HepG2 (cell line): ENCODE data around the gene RIBC1. TPM values are rescaled to one million over a fixed set of nuclear protein-coding genes. Genes with fewer than 3 reads are reported as not detected.

Experiments
- ATAC-seq: fragments of 200-7000 bp; cut with Tn5 transposase; 3 replicates; pipeline ENCODE4 v1.9.1; 2020; ENCODE audit warnings: mild to moderate bottlenecking, moderate library complexity
- Bru-seq: library from RNA; stranded (reverse); fragments of 400-500 nt; gene quantifications from one replicate; lab custom pipeline; 2021; lab: Mats Ljungman, UMichigan
- BruChase-seq, 2 experiments: library from RNA; stranded (reverse); fragments of 400-500 nt; gene quantifications; one replicate each; lab custom pipeline; 2021; lab: Mats Ljungman, UMichigan
- BruUV-seq: library from RNA; stranded (reverse); fragments of 400-500 nt; replicated peaks from 2 replicates; lab custom pipeline; 2021; lab: Mats Ljungman, UMichigan
- CTCF ChIA-PET: fragments of 300-600 bp; formaldehyde crosslinking; extraction: SDS; loops from one replicate; lab custom pipeline; 2021; ENCODE audit warnings: low total read pairs, inconsistent platforms, low intra/inter-chr PET ratio; lab: Yijun Ruan, JAX
- POLR2A ChIA-PET: fragments of 350-600 bp; sonication (Branson Sonifier 250); formaldehyde crosslinking; loops from one replicate; lab custom pipeline; 2020; ENCODE audit warnings: antibody characterized with exemption, inconsistent platforms; lab: Yijun Ruan, JAX
- DNase-seq: peaks from one replicate; pipeline ENCODE4 v3.0.0-alpha.2; 2015; ENCODE audit warnings: low spot score
- FAIRE-seq: peaks from 3 replicates; lab custom pipeline; 2011; peaks lifted over from hg19 to GRCh38; lab: Jason Lieb, UNC
- H2AFZ ChIP-seq: one replicate; pipeline ENCODE4 v1.6.1; 2011; ENCODE audit warnings: low read length, inconsistent platforms
- H3K27ac ChIP-seq: fragments of 300-600 bp; 3 replicates; pipeline ENCODE4 v1.8.0; 2011; ENCODE audit warnings: mixed run types, mild to moderate bottlenecking, mixed read lengths, low read length, inconsistent platforms; ENCODE audit not compliant: insufficient read depth; ENCODE audit errors: extremely low read length
- H3K27me3 ChIP-seq, 2 experiments: fragments of 200-600 bp in 1 of 2; 2 replicates in 1 of 2; 3 replicates in 1 of 2; pipeline versions ENCODE4 v1.6.0 to v1.8.0; 2011; ENCODE audit warnings: low read length in 2 of 2, mild to moderate bottlenecking in 2 of 2, moderate library complexity in 2 of 2, inconsistent platforms in 1 of 2; ENCODE audit not compliant: insufficient read depth in 2 of 2, control insufficient read depth in 1 of 2
- H3K36me3 ChIP-seq, 2 experiments: fragments of 200-600 bp in 1 of 2; replicated peaks in 1 of 2; 2 replicates in 1 of 2; 3 replicates in 1 of 2; pipeline versions ENCODE4 v1.5.1 to v1.8.0; 2011; ENCODE audit warnings: low read length in 2 of 2, inconsistent platforms in 1 of 2; ENCODE audit not compliant: insufficient read depth in 2 of 2, control insufficient read depth in 1 of 2
- H3K4me1 ChIP-seq: 2 replicates; pipeline ENCODE4 v1.5.1; 2012; ENCODE audit warnings: low read length, inconsistent platforms; ENCODE audit not compliant: insufficient read depth
- H3K4me2 ChIP-seq: 2 replicates; pipeline ENCODE4 v1.6.0; 2011; ENCODE audit warnings: low read depth, low read length, inconsistent platforms
- H3K4me3 ChIP-seq, 3 experiments: fragments of 200-600 bp in 1 of 3; sonication (generic), shearing (Covaris generic) in 1 of 3; replicated peaks in 1 of 3; 2 replicates each; pipeline ENCODE4 v1.5.1; 2011 to 2016; ENCODE audit warnings: low read length in 3 of 3, inconsistent platforms in 2 of 3, low read depth in 2 of 3, mild to moderate bottlenecking in 2 of 3, control low read depth in 1 of 3, mixed read lengths in 1 of 3; ENCODE audit not compliant: insufficient read depth in 1 of 3
- H3K79me2 ChIP-seq: one replicate; pipeline ENCODE4 v1.6.1; 2011; ENCODE audit warnings: low read length, inconsistent platforms; ENCODE audit not compliant: insufficient read depth
- H3K9ac ChIP-seq: 2 replicates; pipeline ENCODE4 v1.6.0; 2011; ENCODE audit warnings: mild to moderate bottlenecking, low read depth, low read length, inconsistent platforms; ENCODE audit not compliant: insufficient read depth
- H3K9me3 ChIP-seq: 2 replicates; pipeline ENCODE4 v1.5.1; 2012; ENCODE audit warnings: mild to moderate bottlenecking, low read length
- H4K20me1 ChIP-seq: 2 replicates; pipeline ENCODE4 v1.6.0; 2011; ENCODE audit warnings: inconsistent platforms, mild to moderate bottlenecking, low read length, moderate library complexity; ENCODE audit not compliant: insufficient read depth
- BATF2 ChIP-seq: sonication (generic); formaldehyde crosslinking; IDR thresholded peaks from 2 replicates; pipeline ENCODE4 v1.8.0; 2022; ENCODE audit warnings: mild to moderate bottlenecking, missing genetic modification reagents, moderate library complexity
- HMG20A ChIP-seq: IDR thresholded peaks from 2 replicates; pipeline ENCODE4 v1.6.1; 2016; ENCODE audit warnings: borderline replicate concordance
- HNRNPLL ChIP-seq: fragments of 200-400 bp; formaldehyde crosslinking; IDR thresholded peaks from 2 replicates; pipeline ENCODE4 v1.6.1; 2017; ENCODE audit warnings: mild to moderate bottlenecking, low read depth, low read length; ENCODE audit not compliant: poor library complexity, severe bottlenecking
- HOXA3 ChIP-seq: sonication (generic); formaldehyde crosslinking; IDR thresholded peaks from 2 replicates; pipeline ENCODE4 v1.5.0; 2020; ENCODE audit warnings: missing genetic modification reagents
- HOXA5 ChIP-seq: sonication (generic); formaldehyde crosslinking; IDR thresholded peaks from 2 replicates; pipeline ENCODE4 v1.4.0; 2020; ENCODE audit warnings: missing genetic modification reagents
- ISL2 ChIP-seq: sonication (generic); formaldehyde crosslinking; IDR thresholded peaks from 2 replicates; pipeline ENCODE4 v1.5.0; 2020; ENCODE audit warnings: missing genetic modification reagents
- SIN3A ChIP-seq: IDR thresholded peaks from 2 replicates; pipeline ENCODE4 v1.6.1; 2011; ENCODE audit warnings: low read depth, mild to moderate bottlenecking, control low read depth, low read length, borderline replicate concordance
- SUZ12 ChIP-seq: fragments of 150-350 bp; IDR thresholded peaks from 2 replicates; pipeline ENCODE4 v1.6.1; 2014; ENCODE audit warnings: low read depth, low read length
- ZNF10 ChIP-seq: sonication (generic); formaldehyde crosslinking; IDR thresholded peaks from 2 replicates; pipeline ENCODE4 v1.4.0; 2020; ENCODE audit warnings: mild to moderate bottlenecking, low read depth, missing genetic modification reagents, borderline replicate concordance
- ZNF501 ChIP-seq: sonication (generic); formaldehyde crosslinking; IDR thresholded peaks from 2 replicates; pipeline ENCODE4 v1.5.1; 2020; ENCODE audit warnings: mild to moderate bottlenecking, moderate library complexity, missing genetic modification reagents
- WGBS: methylation state at CpG from one replicate; pipeline ENCODE4 v1.1.6; 2017; ENCODE audit warnings: low lambda C conversion rate; 5-methylcytosine and 5-hydroxymethylcytosine counted together
- in situ Hi-C: cut with HindIII; loops from 2 replicates; pipeline ENCODE4 v1.10.0; 2017; ENCODE audit warnings: low pct_unique_long_range_greater_than_20kb; ENCODE audit not compliant: extremely low pct_ligation_motif_present
- intact Hi-C: fragments of 100-400 bp; cut with micrococcal nuclease; formaldehyde crosslinking; loops from one replicate; pipeline ENCODE4 v1.10.0; 2022; ENCODE audit not compliant: unreplicated experiment
- long read RNA-seq, 2 experiments: library from RNA in 1 of 2; library from polyadenylated mRNA in 1 of 2; stranded (forward) in 1 of 2; unstranded in 1 of 2; transcript quantifications; one replicate each; pipeline ENCODE4 v2.0.0, GENCODE V29; 2019 to 2022
- polyA minus RNA-seq, 3 experiments: library from RNA; depleted of rRNA, polyadenylated mRNA; stranded (reverse); fragments of >200 nt; gene quantifications; 2 replicates each; pipeline ENCODE4 v1.2.3, GENCODE V29; 2011; ENCODE audit warnings: low replicate concordance in 1 of 3
- polyA plus RNA-seq, 8 experiments: library from polyadenylated mRNA; depleted of rRNA in 3 of 8; stranded (reverse) in 7 of 8; unstranded in 1 of 8; fragments of >200 nt; fragmentation: Illumina TruSeq in 4 of 8; extraction: Trizol in 4 of 8; gene quantifications; 2 replicates each; pipeline versions ENCODE4 v1.2.1 to v1.2.3, GENCODE V29; 2011 to 2016; ENCODE audit warnings: low read depth in 4 of 8, missing spikeins in 1 of 8, mixed read lengths in 1 of 8; ENCODE audit not compliant: insufficient read depth in 1 of 8
- total RNA-seq, 5 experiments: library from RNA; depleted of rRNA; stranded (reverse); fragments of >200 nt; fragmentation: Illumina TruSeq; extraction: Trizol; gene quantifications; 2 replicates each; pipeline ENCODE4 v1.2.3, GENCODE V29; 2016; ENCODE audit warnings: low read depth in 1 of 5
- TF ChIP-seq, protein P1 (sequence below): IDR thresholded peaks from 2 replicates; pipeline ENCODE4 v1.6.1; 2012; ENCODE audit warnings: inconsistent platforms
- TF ChIP-seq, protein P2 (sequence below): IDR thresholded peaks from 2 replicates; pipeline ENCODE4 v1.6.1; 2016; ENCODE audit warnings: missing genetic modification reagents, missing compliant biosample characterization

Gene RIBC1
- total RNA-seq (2016; rRNA removed; fragmentation: Illumina TruSeq; extraction: Trizol), result 0.29 and 0.55 TPM in 2 replicates
- 0.26 and 0.40 TPM in 2 replicates for total RNA-seq (2016; cell fraction: cytosol; rRNA removed; fragmentation: Illumina TruSeq; extraction: Trizol; ENCODE audit: low read depth)
- 0.45 and 0.52 TPM in 2 replicates for total RNA-seq (2016; cell fraction: insoluble cytoplasmic fraction; rRNA removed; fragmentation: Illumina TruSeq; extraction: Trizol)
- total RNA-seq (2016; cell fraction: membrane; rRNA removed; fragmentation: Illumina TruSeq; extraction: Trizol), result 0.49 and 0.69 TPM in 2 replicates
- total RNA-seq (2016; cell fraction: nucleus; rRNA removed; fragmentation: Illumina TruSeq; extraction: Trizol), result 0.99 TPM in 1 of 2 replicates, not detected in the other
- polyA plus RNA-seq (2011; rRNA removed), result 0.04 TPM in 1 of 2 replicates, not detected in the other
- 0.04 TPM in 1 of 2 replicates, not detected in the other for polyA plus RNA-seq (2011; cell fraction: cytosol; rRNA removed)
- 0.35 and 0.39 TPM in 2 replicates for polyA plus RNA-seq (2011; cell fraction: nucleus; rRNA removed)
- polyA plus RNA-seq (2012), result 0.20 and 0.32 TPM in 2 replicates
- 0.57 and 0.59 TPM in 2 replicates for polyA plus RNA-seq (2016; cell fraction: cytosol; fragmentation: Illumina TruSeq; extraction: Trizol; ENCODE audit: low read depth)
- 0.44 and 0.89 TPM in 2 replicates for polyA plus RNA-seq (2016; cell fraction: insoluble cytoplasmic fraction; fragmentation: Illumina TruSeq; extraction: Trizol; ENCODE audit: low read depth)
- polyA plus RNA-seq (2016; cell fraction: membrane; fragmentation: Illumina TruSeq; extraction: Trizol; ENCODE audit: low read depth), result 0.45 and 0.62 TPM in 2 replicates
- 1.0 and 1.3 TPM in 2 replicates for polyA plus RNA-seq (2016; cell fraction: nucleus; fragmentation: Illumina TruSeq; extraction: Trizol; ENCODE audit: insufficient read depth, low read depth)
- 0.51 TPM in 1 of 2 replicates, not detected in the other for polyA minus RNA-seq (2011; rRNA and poly(A)+ RNA removed; ENCODE audit: low replicate concordance)
- not detected in 2 replicates for polyA minus RNA-seq (2011; cell fraction: cytosol; rRNA and poly(A)+ RNA removed)
- 0.25 TPM in 1 of 2 replicates, not detected in the other for polyA minus RNA-seq (2011; cell fraction: nucleus; rRNA and poly(A)+ RNA removed)
- percentile 23 among the genes with signal in this experiment for Bru-seq, nascent RNA
- BruChase-seq, experiment 1, labeled RNA remaining after a 6-hour chase, result percentile 19 among the genes with signal in this experiment
- BruChase-seq, experiment 2, labeled RNA remaining after a 2-hour chase, result percentile 16 among the genes with signal in this experiment
- long read RNA-seq, experiment 1, result 0 reads
- long read RNA-seq, experiment 2, result 0 reads

DNA sequence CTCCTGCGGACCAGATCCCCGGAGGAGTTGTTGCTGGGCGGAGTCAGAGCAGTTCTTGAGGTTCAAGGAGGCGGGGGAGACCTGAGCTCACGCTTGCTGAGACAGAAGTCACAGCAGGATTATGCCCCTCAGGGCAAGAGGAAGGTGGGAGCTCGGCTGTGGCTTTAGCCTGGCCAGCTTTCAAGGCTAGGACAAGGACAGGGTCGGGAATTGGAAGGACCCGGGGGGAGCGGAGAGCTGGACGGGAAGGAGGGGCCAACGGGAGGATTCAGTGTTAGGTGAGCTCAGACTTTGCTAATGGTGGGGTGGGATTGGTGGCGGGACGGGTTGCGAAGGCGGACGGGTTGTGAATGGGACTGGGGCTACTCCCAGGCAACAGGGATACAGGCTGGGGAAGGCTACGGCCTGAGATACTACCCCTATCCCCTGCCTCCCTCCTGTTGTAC is at the start of gene RIBC1:
Gene RIBC1, plus strand, starts transcription at position 13 of the 446 bp plus-strand sequence. CDS start 3,404 bp downstream, outside the sequence.
- TF ChIP-seq SUZ12 (no peak), SIN3A (0 out of 2 replicates have a peak, but pooled peaks have one; percentile 13), ZNF501 (CRISPR knock-in tag) (0 out of 2 replicates have a peak, but pooled peaks have one; percentile 8), ISL2 (CRISPR knock-in tag) (no peak), HNRNPLL (peak; percentile 23), HOXA3 (CRISPR knock-in tag) (no peak), ZNF10 (no peak), HMG20A (CRISPR knock-in tag) (no peak), HOXA5 (no peak), BATF2 (CRISPR knock-in tag) (no peak)
- TF ChIP-seq, protein P1, sequence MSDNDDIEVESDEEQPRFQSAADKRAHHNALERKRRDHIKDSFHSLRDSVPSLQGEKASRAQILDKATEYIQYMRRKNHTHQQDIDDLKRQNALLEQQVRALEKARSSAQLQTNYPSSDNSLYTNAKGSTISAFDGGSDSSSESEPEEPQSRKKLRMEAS, result 0 out of 2 replicates have a peak, but pooled peaks have one; percentile 2
- TF ChIP-seq, protein P2, sequence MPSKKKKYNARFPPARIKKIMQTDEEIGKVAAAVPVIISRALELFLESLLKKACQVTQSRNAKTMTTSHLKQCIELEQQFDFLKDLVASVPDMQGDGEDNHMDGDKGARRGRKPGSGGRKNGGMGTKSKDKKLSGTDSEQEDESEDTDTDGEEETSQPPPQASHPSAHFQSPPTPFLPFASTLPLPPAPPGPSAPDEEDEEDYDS, result no peak
- no peak within 1 kb of the TSS for H2AFZ ChIP-seq
- H3K36me3 ChIP-seq, result no peaks in the 10 kb centered on the region
- FAIRE-seq (no peak), ATAC-seq (peak; percentile 36), DNase-seq (no peak)
- H3K4me3 ChIP-seq, result peak within 1 kb of the TSS; percentile 73 to 80 (median 80)
- H3K9ac ChIP-seq, result peak within 1 kb of the TSS; percentile 89
- ChIA-PET POLR2A (interaction anchor here (0.6 to 1.7 kb wide), 5 partner anchors 19 to 260 kb away, joined by 3 to 5 read pairs (median 4); no protein-coding TSS in a partner anchor), CTCF (no interaction called here)
- H4K20me1 ChIP-seq, result peaks cover 12% of the 10 kb centered on the region; the same call in 1 of the 2 replicates
- BruUV-seq, result no TSS peak
- in situ Hi-C loops, result no loop called here
- H3K4me1 ChIP-seq, result peaks cover 16% of the 10 kb centered on the region
- H3K4me2 ChIP-seq, result peak within 1 kb of the TSS; percentile 86
- intact Hi-C loops, result loop anchor here (5.0 kb wide), 1 partner anchor 196 kb away; the partner anchor contains the start of gene KDM5C
- peaks cover 27% of the 10 kb centered on the region for H3K79me2 ChIP-seq
- no peaks in the 10 kb centered on the region for H3K27me3 ChIP-seq
- no peaks in the 10 kb centered on the region for H3K9me3 ChIP-seq
- H3K27ac ChIP-seq, result peak within 1 kb of the TSS; percentile 94
- WGBS, result 9% methylated on average over 7 of the region's 17 CpGs
